Sigmoid colon (tissue), 4 donors: Measurements from ENCODE around the gene DHRS2.

Experiments used
- EP300 ChIP-seq, 4 donors: sonication (generic); formaldehyde crosslinking; IDR thresholded peaks; one replicate each; pipeline ENCODE4 v1.6.1; 2017; ENCODE audit warnings: antibody characterized with exemption in 4 of 4
- POLR2A ChIP-seq, 2 donors: fragments of 450-650 bp; IDR thresholded peaks; one replicate each; pipeline ENCODE4 v1.6.1; 2016; ENCODE audit warnings: antibody characterized with exemption in 2 of 2, mild to moderate bottlenecking in 2 of 2, moderate library complexity in 2 of 2
- POLR2AphosphoS5 ChIP-seq, 4 donors: sonication (generic); formaldehyde crosslinking; IDR thresholded peaks; one replicate each; pipeline ENCODE4 v1.6.1; 2017; ENCODE audit warnings: antibody characterized with exemption in 4 of 4
- TF ChIP-seq, protein P1 (sequence below), 4 experiments: fragments of 450-650 bp in 3 of 4; fragments of 200-600 bp in 1 of 4; IDR thresholded peaks; one replicate each; pipeline ENCODE4 v1.5.1; 2016 to 2019; ENCODE audit warnings: antibody characterized with exemption in 4 of 4, mild to moderate bottlenecking in 3 of 4, moderate library complexity in 2 of 4

- no peak for TF ChIP-seq EP300 (IDR thresholded peaks at IDR 0.05)
- no peak for TF ChIP-seq POLR2A (IDR thresholded peaks at IDR 0.05)
- no peak for TF ChIP-seq POLR2AphosphoS5 (IDR thresholded peaks at IDR 0.05)
- TF ChIP-seq, protein P1, sequence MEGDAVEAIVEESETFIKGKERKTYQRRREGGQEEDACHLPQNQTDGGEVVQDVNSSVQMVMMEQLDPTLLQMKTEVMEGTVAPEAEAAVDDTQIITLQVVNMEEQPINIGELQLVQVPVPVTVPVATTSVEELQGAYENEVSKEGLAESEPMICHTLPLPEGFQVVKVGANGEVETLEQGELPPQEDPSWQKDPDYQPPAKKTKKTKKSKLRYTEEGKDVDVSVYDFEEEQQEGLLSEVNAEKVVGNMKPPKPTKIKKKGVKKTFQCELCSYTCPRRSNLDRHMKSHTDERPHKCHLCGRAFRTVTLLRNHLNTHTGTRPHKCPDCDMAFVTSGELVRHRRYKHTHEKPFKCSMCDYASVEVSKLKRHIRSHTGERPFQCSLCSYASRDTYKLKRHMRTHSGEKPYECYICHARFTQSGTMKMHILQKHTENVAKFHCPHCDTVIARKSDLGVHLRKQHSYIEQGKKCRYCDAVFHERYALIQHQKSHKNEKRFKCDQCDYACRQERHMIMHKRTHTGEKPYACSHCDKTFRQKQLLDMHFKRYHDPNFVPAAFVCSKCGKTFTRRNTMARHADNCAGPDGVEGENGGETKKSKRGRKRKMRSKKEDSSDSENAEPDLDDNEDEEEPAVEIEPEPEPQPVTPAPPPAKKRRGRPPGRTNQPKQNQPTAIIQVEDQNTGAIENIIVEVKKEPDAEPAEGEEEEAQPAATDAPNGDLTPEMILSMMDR (IDR thresholded peaks at IDR 0.05) = no peak
Measured at GRCh38 chr14:23664207-23664885, 28.2 kb downstream of the DHRS2 start.
